Skeletal muscle tissue (tissue), 4 donors: ENCODE results near the gene SSMEM1. TPM values are rescaled to one million over a fixed set of nuclear protein-coding genes. Genes with fewer than 3 reads are reported as not detected.
"Not testable (repeated sequence)": the region's sequence is repeated elsewhere in the genome, so short reads cannot be mapped to it uniquely, and the experiment has no call there.

Experiments
- H3K27ac ChIP-seq: one replicate; pipeline ENCODE4 v1.7.0; 2013; ENCODE audit warnings: mild to moderate bottlenecking, low read depth, low read length, inconsistent platforms
- H3K27me3 ChIP-seq, 3 donors: one replicate each; pipeline ENCODE4 v1.7.0; 2013; ENCODE audit warnings: low read length in 3 of 3; ENCODE audit not compliant: control insufficient read depth in 3 of 3, insufficient read depth in 3 of 3
- H3K36me3 ChIP-seq, 3 donors: one replicate each; pipeline ENCODE4 v1.7.0; 2013; ENCODE audit warnings: low read length in 3 of 3; ENCODE audit not compliant: control insufficient read depth in 3 of 3, insufficient read depth in 3 of 3
- H3K4me1 ChIP-seq, 3 donors: one replicate each; pipeline ENCODE4 v1.7.0; 2013; ENCODE audit warnings: low read length in 3 of 3, mild to moderate bottlenecking in 3 of 3; ENCODE audit not compliant: control insufficient read depth in 3 of 3, insufficient read depth in 3 of 3
- H3K4me3 ChIP-seq, 3 donors: one replicate each; pipeline ENCODE4 v1.7.0; 2013; ENCODE audit warnings: low read length in 3 of 3
- H3K9ac ChIP-seq, 3 donors: one replicate each; pipeline ENCODE4 v1.7.0; 2013; ENCODE audit warnings: low read length in 3 of 3, mild to moderate bottlenecking in 3 of 3, moderate library complexity in 2 of 3, low read depth in 1 of 3
- H3K9me3 ChIP-seq, 3 donors: one replicate each; pipeline ENCODE4 v1.7.0; 2013; ENCODE audit warnings: low read length in 3 of 3; ENCODE audit not compliant: control insufficient read depth in 3 of 3
- total RNA-seq: library from RNA; depleted of rRNA; stranded (reverse); fragments of >200 nt; gene quantifications from one replicate; pipeline ENCODE4 v1.2.3, GENCODE V29; 2014
- donor health status: Osteomylitis.

Gene SSMEM1
- total RNA-seq, 1 donor from 2014 or later: not detected

- not testable (repeated sequence) for H3K9me3 ChIP-seq, H3K4me1 ChIP-seq, H3K27me3 ChIP-seq, H3K27ac ChIP-seq, H3K4me3 ChIP-seq, H3K36me3 ChIP-seq, H3K9ac ChIP-seq
These were observed 17.3 kb downstream of the SSMEM1 start for GRCh38 chr7:130224923-130225322.

- H3K36me3 ChIP-seq: no peaks in the 10 kb centered on the region
- no peaks in the 10 kb centered on the region for H3K27me3 ChIP-seq
- no peak overlapping the region for H3K4me3 ChIP-seq
- H3K9me3 ChIP-seq: no peaks in the 10 kb centered on the region
- no peak overlapping the region for H3K27ac ChIP-seq
- H3K9ac ChIP-seq: no peak overlapping the region
- H3K4me1 ChIP-seq: no peaks in the 10 kb centered on the region
These were observed 18.7 kb downstream of the SSMEM1 start for GRCh38 chr7:130226333-130226732.

DNA sequence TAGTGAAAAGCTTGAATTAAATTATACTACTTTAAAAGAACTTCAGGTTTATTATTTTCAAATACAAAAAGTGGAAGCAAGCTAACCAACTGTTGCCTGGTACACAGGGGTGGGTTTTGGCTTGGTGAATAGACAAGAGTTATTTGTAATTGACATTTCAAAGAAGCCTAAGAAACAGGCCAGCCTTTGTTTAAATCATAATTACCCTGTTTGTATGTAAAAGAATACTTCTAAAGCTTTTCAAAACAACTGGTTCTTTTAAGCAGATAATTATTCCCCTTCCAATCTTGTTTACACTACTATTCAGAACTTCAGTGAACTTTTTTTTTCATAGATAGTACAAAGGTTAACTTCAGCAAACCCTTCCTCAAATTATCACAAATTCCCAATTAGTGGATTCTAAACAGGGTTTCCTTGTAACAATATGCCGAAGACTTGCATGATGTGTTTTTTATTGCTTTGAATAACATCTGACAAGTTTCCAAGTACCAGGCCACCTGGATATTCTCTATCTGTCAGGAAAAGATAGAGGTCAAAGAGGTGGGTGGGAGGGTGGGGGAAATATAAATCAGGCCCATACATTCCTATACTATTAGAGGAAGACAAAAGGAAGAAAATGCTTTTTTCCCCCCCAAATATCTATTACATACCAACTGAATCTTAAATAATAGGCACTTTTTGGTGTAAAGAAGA lies 20.4 kb downstream of the SSMEM1 start:
- H3K4me1 ChIP-seq: no peaks in the 10 kb centered on the region
- no peak overlapping the region for H3K27ac ChIP-seq
- H3K9me3 ChIP-seq: no peaks in the 10 kb centered on the region
- H3K27me3 ChIP-seq: no peaks in the 10 kb centered on the region
- H3K4me3 ChIP-seq: no peak overlapping the region
- H3K9ac ChIP-seq: no peak overlapping the region
- no peaks in the 10 kb centered on the region for H3K36me3 ChIP-seq

- Histone ChIP-seq H3K27ac (no peak overlapping the region), H3K36me3 (no peaks in the 10 kb centered on the region), H3K4me3 (no peak overlapping the region), H3K27me3 (no peaks in the 10 kb centered on the region), H3K9me3 (no peaks in the 10 kb centered on the region), H3K9ac (no peak overlapping the region), H3K4me1 (no peaks in the 10 kb centered on the region)
These were observed 21.3 kb downstream of the SSMEM1 start for GRCh38 chr7:130228840-130229502.

DNA sequence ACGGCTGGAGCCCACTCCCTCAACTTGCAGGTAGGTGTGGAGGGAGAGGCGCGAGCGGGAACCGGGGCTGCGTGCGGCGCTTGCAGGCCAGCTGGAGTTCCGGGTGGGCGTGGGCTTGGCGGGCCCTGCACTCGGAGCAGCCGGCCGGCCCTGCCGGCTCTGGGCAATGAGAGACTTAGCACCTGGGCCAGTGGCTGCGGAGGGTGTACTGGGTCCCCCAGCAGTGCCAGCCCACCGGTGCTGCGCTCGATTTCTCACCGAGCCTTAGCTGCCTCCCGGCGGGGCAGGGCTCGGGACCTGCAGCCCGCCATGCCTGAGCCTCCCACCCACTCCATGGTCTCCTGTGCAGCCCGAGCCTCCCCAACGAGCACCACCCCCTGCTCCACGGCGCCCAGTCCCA lies 22.3 kb downstream of the SSMEM1 start:
- H3K9ac ChIP-seq, H3K4me1 ChIP-seq, H3K27ac ChIP-seq, H3K36me3 ChIP-seq, H3K9me3 ChIP-seq, H3K27me3 ChIP-seq, H3K4me3 ChIP-seq: not testable (repeated sequence)

- H3K27ac ChIP-seq: no peak overlapping the region
- H3K27me3 ChIP-seq: no peaks in the 10 kb centered on the region
- H3K4me3 ChIP-seq: no peak overlapping the region
- H3K9me3 ChIP-seq: no peaks in the 10 kb centered on the region
- H3K36me3 ChIP-seq: no peaks in the 10 kb centered on the region
- H3K4me1 ChIP-seq: peaks cover 0 to 6% (median 3%) of the 10 kb centered on the region in 3 donors
- no peak overlapping the region for H3K9ac ChIP-seq
These were observed 24.1 kb downstream of the SSMEM1 start for GRCh38 chr7:130231792-130232191.

DNA sequence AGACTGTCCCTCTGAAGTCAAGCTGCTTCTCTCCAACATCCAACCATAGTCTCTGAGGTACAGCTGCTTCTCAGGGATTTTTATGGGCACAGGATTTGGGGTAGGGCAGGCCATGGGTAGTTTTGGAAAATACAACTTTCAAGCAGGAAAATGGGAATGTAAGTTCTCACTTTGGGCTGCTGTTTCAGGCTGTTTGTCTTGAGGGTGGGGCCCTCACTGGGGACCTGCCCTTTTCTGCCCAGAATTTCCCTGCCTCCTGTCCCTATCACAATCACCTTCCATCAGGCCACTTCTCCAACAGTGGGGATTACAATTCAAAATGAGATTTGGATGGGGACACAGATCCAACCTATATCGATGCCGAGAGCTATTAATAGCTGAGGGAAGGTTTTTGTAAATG lies 24.5 kb downstream of the SSMEM1 start:
- Histone ChIP-seq H3K4me1 (peaks cover 0 to 7% (median 3%) of the 10 kb centered on the region in 3 donors), H3K27me3 (no peaks in the 10 kb centered on the region), H3K9ac (no peak overlapping the region), H3K27ac (no peak overlapping the region), H3K4me3 (no peak overlapping the region), H3K9me3 (no peaks in the 10 kb centered on the region), H3K36me3 (no peaks in the 10 kb centered on the region)

DNA sequence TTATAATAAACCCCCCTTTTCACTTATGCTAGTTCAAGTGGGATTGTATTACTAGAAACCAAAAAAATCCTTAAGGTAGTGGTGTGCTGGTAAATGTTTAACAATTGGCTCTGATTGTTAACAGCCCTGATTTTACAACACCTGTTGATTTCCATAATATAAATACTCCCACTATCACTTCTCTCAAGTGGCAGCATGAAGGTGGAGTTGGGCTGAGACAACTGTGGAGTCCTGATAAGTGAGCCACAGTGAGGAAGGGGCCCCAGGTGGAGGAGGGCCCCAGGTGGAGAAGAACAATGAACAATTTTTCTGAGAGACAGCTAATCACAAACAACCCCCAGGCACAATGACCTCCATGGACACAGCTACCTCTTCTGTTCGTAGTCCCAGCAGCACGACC lies 26.4 kb downstream of the SSMEM1 start:
- Histone ChIP-seq H3K9ac (no peak overlapping the region), H3K27ac (no peak overlapping the region), H3K9me3 (no peaks in the 10 kb centered on the region), H3K36me3 (no peaks in the 10 kb centered on the region), H3K4me1 (peaks cover 0 to 7% (median 3%) of the 10 kb centered on the region in 3 donors), H3K27me3 (no peaks in the 10 kb centered on the region), H3K4me3 (no peak overlapping the region)

DNA sequence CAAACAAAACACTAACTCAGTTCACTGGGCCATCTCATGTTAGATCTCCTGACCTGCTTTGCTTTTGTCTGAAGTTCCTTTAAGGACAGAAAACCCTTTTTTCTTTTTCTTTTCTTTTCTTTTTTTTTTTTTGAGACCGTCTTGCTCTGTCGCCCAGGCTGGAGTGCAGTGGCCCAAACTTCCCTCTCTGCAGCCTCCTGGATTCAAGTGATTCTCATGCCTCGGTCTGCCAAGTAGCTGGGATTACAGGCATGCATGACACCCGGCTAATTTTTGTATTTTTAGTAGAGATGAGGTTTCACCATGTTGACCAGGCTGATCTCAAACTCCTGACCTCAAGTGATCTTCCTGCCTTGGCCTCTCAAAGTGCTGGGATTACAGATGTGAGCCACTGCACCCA lies 28.7 kb downstream of the SSMEM1 start:
- not testable (repeated sequence) for H3K27ac ChIP-seq, H3K9me3 ChIP-seq, H3K4me3 ChIP-seq, H3K36me3 ChIP-seq, H3K4me1 ChIP-seq, H3K9ac ChIP-seq, H3K27me3 ChIP-seq

GRCh38 chr7:130240240-130240639 lies 32.6 kb downstream of the SSMEM1 start:
- Histone ChIP-seq H3K9ac (no peak overlapping the region), H3K4me1 (peaks cover 0 to 7% (median 3%) of the 10 kb centered on the region in 3 donors), H3K9me3 (no peaks in the 10 kb centered on the region), H3K4me3 (no peak overlapping the region), H3K27ac (no peak overlapping the region), H3K27me3 (no peaks in the 10 kb centered on the region), H3K36me3 (no peaks in the 10 kb centered on the region)
